NCI-H524 treated with DMSO at 0.1 percent for 48 hours (cell line): ENCODE results near the gene MYO5C.
A peak's percentile ranks its signal among the peaks of the same experiment; 100 is the strongest.

Experiments used
- DNase-seq: peaks from one replicate; lab custom pipeline; 2025; lab: John Stamatoyannopoulos, UW

Gene MYO5C, protein sequence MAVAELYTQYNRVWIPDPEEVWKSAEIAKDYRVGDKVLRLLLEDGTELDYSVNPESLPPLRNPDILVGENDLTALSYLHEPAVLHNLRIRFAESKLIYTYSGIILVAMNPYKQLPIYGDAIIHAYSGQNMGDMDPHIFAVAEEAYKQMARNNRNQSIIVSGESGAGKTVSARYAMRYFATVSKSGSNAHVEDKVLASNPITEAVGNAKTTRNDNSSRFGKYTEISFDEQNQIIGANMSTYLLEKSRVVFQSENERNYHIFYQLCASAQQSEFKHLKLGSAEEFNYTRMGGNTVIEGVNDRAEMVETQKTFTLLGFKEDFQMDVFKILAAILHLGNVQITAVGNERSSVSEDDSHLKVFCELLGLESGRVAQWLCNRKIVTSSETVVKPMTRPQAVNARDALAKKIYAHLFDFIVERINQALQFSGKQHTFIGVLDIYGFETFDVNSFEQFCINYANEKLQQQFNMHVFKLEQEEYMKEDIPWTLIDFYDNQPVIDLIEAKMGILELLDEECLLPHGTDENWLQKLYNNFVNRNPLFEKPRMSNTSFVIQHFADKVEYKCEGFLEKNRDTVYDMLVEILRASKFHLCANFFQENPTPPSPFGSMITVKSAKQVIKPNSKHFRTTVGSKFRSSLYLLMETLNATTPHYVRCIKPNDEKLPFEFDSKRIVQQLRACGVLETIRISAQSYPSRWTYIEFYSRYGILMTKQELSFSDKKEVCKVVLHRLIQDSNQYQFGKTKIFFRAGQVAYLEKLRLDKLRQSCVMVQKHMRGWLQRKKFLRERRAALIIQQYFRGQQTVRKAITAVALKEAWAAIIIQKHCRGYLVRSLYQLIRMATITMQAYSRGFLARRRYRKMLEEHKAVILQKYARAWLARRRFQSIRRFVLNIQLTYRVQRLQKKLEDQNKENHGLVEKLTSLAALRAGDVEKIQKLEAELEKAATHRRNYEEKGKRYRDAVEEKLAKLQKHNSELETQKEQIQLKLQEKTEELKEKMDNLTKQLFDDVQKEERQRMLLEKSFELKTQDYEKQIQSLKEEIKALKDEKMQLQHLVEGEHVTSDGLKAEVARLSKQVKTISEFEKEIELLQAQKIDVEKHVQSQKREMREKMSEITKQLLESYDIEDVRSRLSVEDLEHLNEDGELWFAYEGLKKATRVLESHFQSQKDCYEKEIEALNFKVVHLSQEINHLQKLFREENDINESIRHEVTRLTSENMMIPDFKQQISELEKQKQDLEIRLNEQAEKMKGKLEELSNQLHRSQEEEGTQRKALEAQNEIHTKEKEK (N-terminal part only)

DNA sequence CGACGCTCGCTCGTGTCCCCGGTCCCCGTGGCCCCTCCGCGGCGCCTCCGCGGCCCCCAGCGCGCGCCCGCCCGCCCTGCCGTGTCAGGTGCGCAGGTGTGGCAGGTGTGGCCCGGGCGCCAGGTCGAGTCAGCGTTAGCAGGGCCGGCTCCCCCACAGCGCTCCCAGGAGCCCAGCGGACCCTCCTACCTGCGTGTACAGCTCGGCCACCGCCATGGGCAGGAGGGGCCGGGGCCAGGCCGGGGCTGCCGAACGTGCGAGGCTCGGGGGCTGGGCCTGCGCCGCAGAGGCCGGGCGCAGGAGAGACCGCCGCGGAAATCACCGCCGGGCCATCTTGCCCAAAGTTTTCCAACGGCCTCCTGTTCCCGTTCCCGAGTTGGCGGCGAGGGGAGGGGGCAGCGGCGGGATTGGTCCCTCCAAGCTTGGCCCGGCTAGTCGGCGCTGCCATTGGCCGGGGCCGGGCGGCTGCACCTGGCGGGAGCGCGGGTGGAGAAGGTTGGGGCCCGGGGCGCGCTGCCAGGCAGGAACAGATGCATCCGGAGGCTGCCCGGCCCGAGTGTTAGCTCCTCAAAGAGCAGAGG, at the start of gene MYO5C:
MYO5C (minus strand) TSS at position 384 of the 581 bp plus-strand sequence; CDS start at position 216, 168 bp downstream.
- peak; percentile 67 for DNase-seq

- DNase-seq = no peak
Measured at GRCh38 chr15:52344592-52344991, 49.0 kb upstream of the MYO5C start.

DNA sequence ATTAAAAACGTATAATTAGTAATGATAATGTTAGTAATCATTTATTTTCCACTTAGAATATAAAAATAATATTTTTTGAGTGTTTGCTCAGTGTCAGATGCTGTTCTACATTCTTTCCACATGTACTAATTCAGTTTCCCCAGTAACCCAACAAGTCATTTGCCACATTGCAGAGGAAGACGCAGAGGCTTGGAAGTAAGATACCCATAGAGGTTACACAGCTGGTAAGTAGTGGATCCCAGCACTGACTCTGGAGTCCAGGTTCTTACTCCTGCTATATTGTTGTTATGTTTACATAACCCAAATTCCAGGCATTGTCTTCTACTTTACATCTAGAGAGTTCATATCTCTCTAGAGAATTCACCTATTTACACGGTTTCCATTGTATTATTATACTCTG, 48.2 kb upstream of the MYO5C start:
- DNase-seq = no peak

GRCh38 chr15:52340093-52340492, 44.5 kb upstream of the MYO5C start:
- DNase-seq = no peak

- no peak for DNase-seq
Measured at GRCh38 chr15:52338891-52339290, 43.3 kb upstream of the MYO5C start.

GRCh38 chr15:52338058-52338457, 42.5 kb upstream of the MYO5C start:
- DNase-seq = no peak

GRCh38 chr15:52337198-52337853, 41.7 kb upstream of the MYO5C start:
- no peak for DNase-seq

GRCh38 chr15:52336529-52336928, 40.9 kb upstream of the MYO5C start:
- peak; percentile 11 for DNase-seq

DNA sequence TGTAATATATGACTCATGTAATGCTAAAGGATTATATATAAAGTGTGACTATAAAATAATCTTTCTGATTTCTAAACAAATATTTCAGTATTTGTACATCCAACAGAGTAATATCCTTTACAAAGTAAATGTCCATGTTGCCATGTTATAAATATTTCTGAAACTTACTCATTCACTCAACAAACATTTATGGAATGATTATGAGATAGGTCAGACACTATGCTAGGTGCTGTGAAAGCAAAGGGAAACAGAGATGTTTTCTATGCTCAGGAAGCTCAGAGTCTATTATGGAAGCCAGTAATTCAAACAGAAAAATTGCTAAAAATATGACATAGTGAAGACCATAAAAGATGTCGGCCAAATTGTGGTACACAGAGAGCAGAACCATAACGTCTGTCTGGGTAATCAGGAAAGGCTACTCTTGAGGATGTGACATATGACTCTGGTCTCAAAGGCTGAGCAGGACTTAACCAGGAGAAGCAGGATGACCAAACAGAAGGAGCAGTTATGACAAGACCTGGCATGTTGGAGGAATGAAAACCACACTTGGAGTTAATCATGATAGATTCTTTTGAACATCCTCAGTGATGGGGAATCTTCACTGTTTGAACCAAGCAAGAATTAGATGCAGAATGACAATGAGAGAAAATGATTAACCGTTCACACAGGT, 39.0 kb upstream of the MYO5C start:
- no peak for DNase-seq

GRCh38 chr15:52331490-52332240, 36.1 kb upstream of the MYO5C start:
- DNase-seq = peak; percentile 8

DNA sequence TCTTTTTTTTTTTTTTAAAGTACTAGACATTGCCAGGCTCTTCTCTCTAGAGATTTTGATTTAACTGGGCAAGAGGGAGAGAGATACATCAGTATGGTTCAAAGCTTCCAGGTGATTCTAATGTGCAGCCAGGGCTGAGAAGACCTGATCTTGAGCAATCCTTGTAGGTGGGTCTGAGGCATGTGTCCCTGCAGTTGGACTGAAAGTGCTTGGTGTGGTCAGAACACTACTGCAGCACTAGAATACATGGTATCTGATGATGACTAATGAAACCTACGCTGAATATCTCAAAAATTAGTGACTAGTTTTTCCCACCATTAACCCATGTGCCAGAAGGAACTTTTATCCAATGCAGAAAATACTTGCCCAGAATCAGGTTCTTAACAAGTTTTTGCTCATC, 34.4 kb upstream of the MYO5C start:
- DNase-seq = no peak

- DNase-seq = no peak
Measured at GRCh38 chr15:52329150-52329549, 33.5 kb upstream of the MYO5C start.

- DNase-seq = no peak
Measured at GRCh38 chr15:52328680-52329079, 33.1 kb upstream of the MYO5C start.

- peak; percentile 85 for DNase-seq
Measured at GRCh38 chr15:52326756-52327155, 31.2 kb upstream of the MYO5C start.

- DNase-seq = no peak
Measured at GRCh38 chr15:52324109-52324508, 28.5 kb upstream of the MYO5C start.

GRCh38 chr15:52318729-52319500, 23.3 kb upstream of the MYO5C start:
- no peak for DNase-seq

DNA sequence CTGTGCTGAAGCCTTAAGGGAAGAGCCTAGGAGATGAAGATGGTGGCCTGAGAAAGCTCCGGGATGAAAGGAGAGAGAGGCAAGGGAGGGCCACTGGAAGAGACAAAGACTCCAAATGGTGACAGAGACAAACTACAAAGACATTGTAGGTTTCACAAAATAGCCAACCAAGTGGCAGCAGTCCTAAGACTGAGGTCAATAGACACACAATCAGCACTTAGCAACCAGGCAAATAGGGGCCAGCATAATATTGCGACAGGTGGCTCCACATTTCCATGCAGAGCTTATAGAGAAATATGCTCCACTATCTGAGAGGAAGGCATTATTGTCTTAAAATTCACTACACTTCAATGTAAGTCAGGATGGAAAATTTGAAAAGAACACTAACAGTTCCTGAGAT, 22.1 kb upstream of the MYO5C start:
- DNase-seq = no peak

GRCh38 chr15:52317022-52317421, 21.4 kb upstream of the MYO5C start:
- DNase-seq = no peak

- no peak for DNase-seq
Measured at GRCh38 chr15:52309154-52309548, 13.5 kb upstream of the MYO5C start.
